Muscle layer of colon (tissue), 2 donors: Measurements from ENCODE around the gene TCTN1.
A peak's percentile ranks its signal among the peaks of the same experiment; 100 is the strongest.

Experiments
- H3K27ac ChIP-seq: one replicate; pipeline ENCODE4 v1.7.0; 2013; ENCODE audit warnings: low read depth, mild to moderate bottlenecking, low read length, moderate library complexity
- H3K27me3 ChIP-seq, 2 donors: one replicate each; pipeline ENCODE4 v1.7.0; 2013; ENCODE audit warnings: low read length in 2 of 2, mild to moderate bottlenecking in 2 of 2; ENCODE audit not compliant: insufficient read depth in 2 of 2, control insufficient read depth in 1 of 2
- H3K36me3 ChIP-seq: one replicate; pipeline ENCODE4 v1.7.0; 2013; ENCODE audit warnings: mild to moderate bottlenecking, low read length; ENCODE audit not compliant: insufficient read depth
- H3K4me1 ChIP-seq: one replicate; pipeline ENCODE4 v1.7.0; 2013; ENCODE audit warnings: mild to moderate bottlenecking, low read length; ENCODE audit not compliant: insufficient read depth
- H3K4me3 ChIP-seq, 2 donors: one replicate each; pipeline ENCODE4 v1.7.0; 2013; ENCODE audit warnings: low read length in 2 of 2, low read depth in 1 of 2, mild to moderate bottlenecking in 1 of 2, moderate library complexity in 1 of 2
- H3K9ac ChIP-seq: one replicate; pipeline ENCODE4 v1.7.0; 2013; ENCODE audit warnings: low read length
- H3K9me3 ChIP-seq: one replicate; pipeline ENCODE4 v1.7.0; 2013; ENCODE audit warnings: mild to moderate bottlenecking, low read length
- donor health status: abdominal sarcoma.
- donor health status: Adenocarcinoma of cecum.

TCTN1 gene

DNA sequence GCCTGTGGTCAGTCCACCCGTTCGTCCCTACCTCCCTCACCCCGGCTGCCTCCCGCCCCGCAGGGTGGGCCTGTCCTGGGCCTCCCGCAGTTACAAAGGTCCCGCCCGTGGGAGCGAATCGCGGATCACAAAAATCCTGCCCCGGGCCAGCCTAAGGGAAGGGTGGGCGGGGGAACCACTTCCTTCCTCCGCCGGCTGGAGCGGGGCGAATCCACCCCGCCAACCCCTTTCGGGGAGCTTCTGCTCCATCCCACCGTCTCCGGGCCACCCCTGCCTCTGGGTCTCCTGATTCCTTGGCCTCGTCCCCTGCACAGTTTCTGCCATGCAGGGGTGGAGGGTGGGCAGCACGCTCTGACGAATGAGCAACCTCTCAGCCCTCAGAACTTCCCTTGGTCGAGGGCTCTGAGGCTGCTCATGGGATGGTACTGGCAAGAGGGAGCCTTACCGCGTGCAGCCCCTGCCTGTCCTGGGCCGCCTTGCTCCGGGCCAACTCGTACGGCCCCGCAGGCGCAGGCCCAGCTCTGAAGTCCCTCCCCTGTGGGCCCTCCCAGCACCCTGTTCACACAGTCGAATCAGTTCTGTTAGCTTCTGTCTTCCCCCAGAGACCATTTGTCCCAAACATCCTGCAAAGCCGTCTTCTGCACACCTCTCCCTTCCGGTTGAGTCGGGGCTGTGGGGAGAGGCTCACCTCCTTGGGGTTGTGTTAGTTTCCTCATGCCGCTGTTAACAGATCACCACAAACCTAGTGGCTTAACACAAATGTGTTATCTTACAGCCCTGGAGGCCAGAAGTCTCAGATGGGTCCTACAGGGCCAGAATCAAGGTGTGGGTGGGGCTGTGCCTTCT, 75.6 kb downstream of the TCTN1 start:
- no peak overlapping the region for H3K9ac ChIP-seq
- peak overlapping the region; percentile 31 to 70 for H3K4me3 ChIP-seq
- H3K9me3 ChIP-seq: no peaks in the 10 kb centered on the region
- H3K27me3 ChIP-seq: no peaks in the 10 kb centered on the region
- no peaks in the 10 kb centered on the region for H3K36me3 ChIP-seq
- peaks cover 7% of the 10 kb centered on the region for H3K4me1 ChIP-seq
- H3K27ac ChIP-seq: no peak overlapping the region

DNA sequence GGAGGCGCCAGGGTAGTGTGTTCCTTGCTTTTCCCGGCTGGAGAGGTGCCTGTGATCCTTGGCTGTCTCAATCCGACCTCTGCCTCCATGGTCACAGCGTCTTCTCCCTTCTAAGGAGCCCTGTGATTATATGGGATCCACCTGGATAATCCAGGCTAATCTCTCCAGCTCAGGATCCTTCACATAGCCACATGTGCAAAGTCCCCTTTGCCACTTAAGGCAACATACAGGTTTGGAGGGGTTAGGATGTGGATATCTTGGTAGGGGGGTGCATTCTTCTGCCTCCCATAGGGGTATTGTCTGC, 76.2 kb downstream of the TCTN1 start:
- H3K9ac ChIP-seq: no peak overlapping the region
- H3K27ac ChIP-seq: no peak overlapping the region
- H3K27me3 ChIP-seq: no peaks in the 10 kb centered on the region
- H3K4me1 ChIP-seq: peaks cover 7% of the 10 kb centered on the region
- H3K4me3 ChIP-seq: no peak overlapping the region
- H3K9me3 ChIP-seq: no peaks in the 10 kb centered on the region
- no peaks in the 10 kb centered on the region for H3K36me3 ChIP-seq

GRCh38 chr12:110693731-110694130, 79.8 kb downstream of the TCTN1 start:
- H3K36me3 ChIP-seq: no peaks in the 10 kb centered on the region
- no peaks in the 10 kb centered on the region for H3K4me1 ChIP-seq
- no peaks in the 10 kb centered on the region for H3K9me3 ChIP-seq
- H3K9ac ChIP-seq: no peak overlapping the region
- no peaks in the 10 kb centered on the region for H3K27me3 ChIP-seq
- H3K4me3 ChIP-seq: no peak overlapping the region
- H3K27ac ChIP-seq: no peak overlapping the region

DNA sequence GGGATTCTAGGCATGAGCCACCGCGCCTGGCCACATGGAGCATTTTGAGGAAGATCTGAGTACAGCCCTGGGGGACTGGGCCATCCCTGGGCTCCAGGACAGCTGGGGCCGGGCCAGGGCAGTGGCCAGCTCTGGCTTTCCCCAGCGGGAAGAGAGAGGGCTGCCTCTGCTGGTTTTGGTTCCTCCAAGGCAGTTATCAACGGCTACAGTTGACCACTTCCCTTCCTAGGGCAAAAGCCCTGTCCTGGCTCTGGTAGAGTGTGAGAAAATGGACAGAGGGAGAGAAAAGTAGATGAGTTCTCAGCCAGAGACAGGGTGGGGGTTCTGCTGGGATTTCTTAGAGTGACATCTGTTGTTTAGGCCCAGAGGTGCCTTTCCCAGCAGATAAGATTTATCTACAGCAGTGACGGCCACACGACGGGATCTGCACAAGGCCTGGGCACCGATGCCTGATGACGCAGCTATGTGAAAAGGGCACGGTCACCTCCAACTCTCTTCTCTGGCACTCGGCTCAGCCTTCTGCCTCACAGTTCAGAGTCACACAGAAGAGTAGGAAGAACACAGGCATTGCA, 80.5 kb downstream of the TCTN1 start:
- Histone ChIP-seq H3K4me1 (no peaks in the 10 kb centered on the region), H3K9me3 (no peaks in the 10 kb centered on the region)

DNA sequence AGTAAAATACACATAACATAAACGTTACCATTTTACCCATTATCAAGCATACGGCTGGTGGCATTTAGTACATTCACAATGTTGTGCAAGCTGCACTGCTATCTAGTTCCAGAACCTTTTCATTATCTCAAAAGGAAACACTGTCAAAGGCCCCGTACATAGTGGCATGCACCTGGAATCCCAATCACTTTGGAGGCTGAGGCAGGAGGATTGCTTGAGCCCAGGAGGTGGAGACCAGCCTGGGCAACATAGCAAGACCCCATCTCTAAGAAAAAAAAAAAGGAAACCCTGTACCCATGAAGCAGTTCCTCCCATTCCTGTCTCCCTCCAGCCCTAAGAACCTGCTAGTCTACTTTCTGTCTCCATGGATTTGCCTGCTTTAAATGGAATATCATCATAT, 82.4 kb downstream of the TCTN1 start:
- no peak overlapping the region for H3K9ac ChIP-seq
- no peaks in the 10 kb centered on the region for H3K4me1 ChIP-seq
- no peak overlapping the region for H3K4me3 ChIP-seq
- no peaks in the 10 kb centered on the region for H3K27me3 ChIP-seq
- H3K36me3 ChIP-seq: no peaks in the 10 kb centered on the region
- no peak overlapping the region for H3K27ac ChIP-seq
- no peaks in the 10 kb centered on the region for H3K9me3 ChIP-seq

More for the DNA sequence above, 80.5 kb downstream of the TCTN1 start:
- Histone ChIP-seq H3K27me3 (no peaks in the 10 kb centered on the region), H3K27ac (no peak overlapping the region), H3K4me3 (no peak overlapping the region), H3K9ac (no peak overlapping the region), H3K36me3 (no peaks in the 10 kb centered on the region)

DNA sequence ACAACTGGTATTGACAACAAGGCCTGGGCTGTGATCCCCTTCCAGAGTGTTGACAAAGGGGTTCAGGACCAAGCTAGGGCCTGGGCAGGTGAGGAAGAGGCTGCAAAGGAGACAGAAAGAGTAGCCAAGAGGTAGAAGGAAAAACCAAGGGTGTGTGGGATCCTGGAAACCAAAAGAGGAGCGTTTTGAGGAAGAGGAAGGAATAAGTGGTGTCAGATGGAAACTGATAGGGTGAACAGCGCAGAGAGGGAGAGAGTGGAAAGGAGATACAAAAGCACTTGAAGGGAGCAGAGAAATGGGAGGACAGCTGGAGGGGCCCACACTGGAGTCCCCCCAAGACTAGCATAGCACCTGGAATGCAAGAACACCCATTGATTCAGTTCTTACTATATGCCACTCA, 83.3 kb downstream of the TCTN1 start:
- Histone ChIP-seq H3K36me3 (no peaks in the 10 kb centered on the region), H3K27me3 (no peaks in the 10 kb centered on the region), H3K27ac (no peak overlapping the region), H3K9ac (no peak overlapping the region), H3K4me3 (no peak overlapping the region), H3K9me3 (no peaks in the 10 kb centered on the region), H3K4me1 (no peaks in the 10 kb centered on the region)

GRCh38 chr12:110698171-110698902, 84.4 kb downstream of the TCTN1 start:
- Histone ChIP-seq H3K4me3 (peak overlapping the region in 1 of 2 donors; percentile 22), H3K9me3 (no peaks in the 10 kb centered on the region), H3K9ac (no peak overlapping the region), H3K36me3 (no peaks in the 10 kb centered on the region), H3K27me3 (no peaks in the 10 kb centered on the region), H3K27ac (no peak overlapping the region), H3K4me1 (no peaks in the 10 kb centered on the region)
